ENCODE results near the gene DIAPH2. TPM values are rescaled to one million over a fixed set of nuclear protein-coding genes. Genes with fewer than 3 reads are reported as not detected.

Gene DIAPH2
- total and polyA plus RNA-seq, 4 donors = 7.2 to 57.6 (median 15.5) TPM

- ATAC-seq (ENCODE audit: insufficient read depth, low FRiP score) (no peak), DNase-seq (no peak)
- no peaks in the 10 kb centered on the region for H3K4me1 ChIP-seq (ENCODE audit: control insufficient read depth in 5 of 5, insufficient read depth in 5 of 5, low read length in 5 of 5)
- peaks cover 0 to 10% (median 5%) of the 10 kb centered on the region in 4 donors for H3K9me3 ChIP-seq (ENCODE audit: control insufficient read depth in 4 of 4, insufficient read depth in 3 of 4, low read length in 3 of 4)
- H3K27ac ChIP-seq (ENCODE audit: low read depth in 1 of 2, low read length in 1 of 2) = no peak overlapping the region
- H3K36me3 ChIP-seq (ENCODE audit: control insufficient read depth in 4 of 4, insufficient read depth in 4 of 4, low read length in 4 of 4) = no peaks in the 10 kb centered on the region
- H3K9ac ChIP-seq (ENCODE audit: insufficient read depth in 1 of 2, low read length in 2 of 2) = no peak overlapping the region
- no peak for TF ChIP-seq CTCF (IDR thresholded peaks at IDR 0.05; ENCODE audit: control extremely low read depth, extremely low read depth)
- H3K4me3 ChIP-seq = no peak overlapping the region
- H3K27me3 ChIP-seq (ENCODE audit: control insufficient read depth in 3 of 3, insufficient read depth in 3 of 3, low read length in 2 of 3) = no peaks in the 10 kb centered on the region
- WGBS, 2 donors = 85 to 97% methylated on average over 3 of the region's 3 CpGs
Observed at GRCh38 chrX:97531825-97532224, 847.2 kb downstream of the DIAPH2 start.

GRCh38 chrX:97538745-97539144, 854.1 kb downstream of the DIAPH2 start:
- DNase-seq (no peak), ATAC-seq (ENCODE audit: insufficient read depth, low FRiP score) (no peak)
- no peak overlapping the region for H3K4me3 ChIP-seq
- H3K27me3 ChIP-seq (ENCODE audit: control insufficient read depth in 3 of 3, insufficient read depth in 3 of 3, low read length in 2 of 3) = peaks cover 0 to 7% (median 0%) of the 10 kb centered on the region in 3 donors
- 81 to 92% methylated on average over 3 of the region's 3 CpGs for WGBS, 2 donors
- no peak for TF ChIP-seq CTCF (IDR thresholded peaks at IDR 0.05; ENCODE audit: control extremely low read depth, extremely low read depth)
- no peak overlapping the region for H3K9ac ChIP-seq (ENCODE audit: insufficient read depth in 1 of 2, low read length in 2 of 2)
- no peaks in the 10 kb centered on the region for H3K36me3 ChIP-seq (ENCODE audit: control insufficient read depth in 4 of 4, insufficient read depth in 4 of 4, low read length in 4 of 4)
- no peak overlapping the region for H3K27ac ChIP-seq (ENCODE audit: low read depth in 1 of 2, low read length in 1 of 2)
- H3K4me1 ChIP-seq (ENCODE audit: control insufficient read depth in 5 of 5, insufficient read depth in 5 of 5, low read length in 5 of 5) = no peaks in the 10 kb centered on the region
- no peaks in the 10 kb centered on the region for H3K9me3 ChIP-seq (ENCODE audit: control insufficient read depth in 4 of 4, insufficient read depth in 3 of 4, low read length in 3 of 4)

- ATAC-seq (ENCODE audit: insufficient read depth, low FRiP score) (no peak), DNase-seq (no peak)
- peaks cover 0 to 12% (median 0%) of the 10 kb centered on the region in 3 donors for H3K27me3 ChIP-seq (ENCODE audit: control insufficient read depth in 3 of 3, insufficient read depth in 3 of 3, low read length in 2 of 3)
- no peak overlapping the region for H3K4me3 ChIP-seq
- TF ChIP-seq CTCF (IDR thresholded peaks at IDR 0.05; ENCODE audit: control extremely low read depth, extremely low read depth) = no peak
- no peaks in the 10 kb centered on the region for H3K4me1 ChIP-seq (ENCODE audit: control insufficient read depth in 5 of 5, insufficient read depth in 5 of 5, low read length in 5 of 5)
- H3K27ac ChIP-seq (ENCODE audit: low read depth in 1 of 2, low read length in 1 of 2) = no peak overlapping the region
- no peaks in the 10 kb centered on the region for H3K36me3 ChIP-seq (ENCODE audit: control insufficient read depth in 4 of 4, insufficient read depth in 4 of 4, low read length in 4 of 4)
- WGBS, 2 donors = 40 to 73% methylated on average over 2 of the region's 2 CpGs
- no peak overlapping the region for H3K9ac ChIP-seq (ENCODE audit: insufficient read depth in 1 of 2, low read length in 2 of 2)
- no peaks in the 10 kb centered on the region for H3K9me3 ChIP-seq (ENCODE audit: control insufficient read depth in 4 of 4, insufficient read depth in 3 of 4, low read length in 3 of 4)
Observed at GRCh38 chrX:97539970-97540519, 855.4 kb downstream of the DIAPH2 start.
